IPS DF 6.9 (cell line): Measurements from ENCODE around the gene SLC17A5.
"Not testable (repeated sequence)": the region's sequence is repeated elsewhere in the genome, so short reads cannot be mapped to it uniquely, and the experiment has no call there.

Experiments used
- DNase-seq: peaks from one replicate; pipeline ENCODE4 v3.0.0-alpha.2; 2013; ENCODE audit warnings: low read depth, low spot score
- H3K27ac ChIP-seq: one replicate; pipeline ENCODE4 v1.5.1; 2013; ENCODE audit warnings: low read length, control low read depth
- H3K27me3 ChIP-seq: 2 replicates; pipeline ENCODE4 v1.6.1; 2013; ENCODE audit warnings: mild to moderate bottlenecking, low read length; ENCODE audit not compliant: control insufficient read depth, insufficient read depth
- H3K36me3 ChIP-seq: 2 replicates; pipeline ENCODE4 v1.6.1; 2013; ENCODE audit warnings: low read length; ENCODE audit not compliant: control insufficient read depth, insufficient read depth
- H3K4me1 ChIP-seq: 2 replicates; pipeline ENCODE4 v1.6.1; 2013; ENCODE audit warnings: low read length; ENCODE audit not compliant: control insufficient read depth, insufficient read depth
- H3K4me3 ChIP-seq: 2 replicates; pipeline ENCODE4 v1.5.1; 2013; ENCODE audit warnings: mild to moderate bottlenecking, low read length
- H3K9me3 ChIP-seq: 2 replicates; pipeline ENCODE4 v1.6.1; 2013; ENCODE audit warnings: low read length, inconsistent platforms; ENCODE audit not compliant: control insufficient read depth, insufficient read depth
- WGBS: extraction: QIAGEN DNeasy Blood & Tissue Kit; methylation state at CpG from one replicate; pipeline ENCODE4 v1.1.7; 2013; ENCODE audit warnings: mixed read lengths, missing lambda C conversion rate; ENCODE audit not compliant: insufficient read length, insufficient coverage; 5-methylcytosine and 5-hydroxymethylcytosine counted together

The SLC17A5 gene

GRCh38 chr6:73565767-73566485 lies 87.9 kb downstream of the SLC17A5 start:
- no peak for DNase-seq
- peaks cover 9% of the 10 kb centered on the region for H3K4me1 ChIP-seq
- H3K4me3 ChIP-seq, result no peak overlapping the region
- H3K36me3 ChIP-seq, result no peaks in the 10 kb centered on the region
- H3K9me3 ChIP-seq, result no peaks in the 10 kb centered on the region
- no peaks in the 10 kb centered on the region for H3K27me3 ChIP-seq
- WGBS, result no CpG with 5 or more reads among the region's 11 CpGs
- peak overlapping the region; percentile 45 for H3K27ac ChIP-seq

GRCh38 chr6:73564578-73565345 lies 89.0 kb downstream of the SLC17A5 start:
- Histone ChIP-seq H3K4me3 (no peak overlapping the region), H3K4me1 (peaks cover 9% of the 10 kb centered on the region), H3K27ac (no peak overlapping the region), H3K27me3 (no peaks in the 10 kb centered on the region), H3K9me3 (no peaks in the 10 kb centered on the region), H3K36me3 (no peaks in the 10 kb centered on the region)
- no peak for DNase-seq
- no CpG with 5 or more reads among the region's 17 CpGs for WGBS

GRCh38 chr6:73562558-73562957 lies 91.2 kb downstream of the SLC17A5 start:
- WGBS, result no CpG with 5 or more reads among the region's 2 CpGs
- no peak overlapping the region for H3K4me3 ChIP-seq
- no peaks in the 10 kb centered on the region for H3K27me3 ChIP-seq
- peaks cover 12% of the 10 kb centered on the region for H3K4me1 ChIP-seq
- no peak overlapping the region for H3K27ac ChIP-seq
- no peaks in the 10 kb centered on the region for H3K36me3 ChIP-seq
- DNase-seq, result no peak
- no peaks in the 10 kb centered on the region for H3K9me3 ChIP-seq

GRCh38 chr6:73560853-73561407 lies 92.9 kb downstream of the SLC17A5 start:
- Histone ChIP-seq H3K4me3 (no peak overlapping the region), H3K27ac (no peak overlapping the region)
- WGBS, result 100% methylated on average over 1 of the region's 9 CpGs

GRCh38 chr6:73560182-73560732 lies 93.5 kb downstream of the SLC17A5 start:
- peaks cover 3% of the 10 kb centered on the region; the same call in 1 of the 2 replicates for H3K4me1 ChIP-seq
- no peak overlapping the region for H3K27ac ChIP-seq
- WGBS, result no CpG with 5 or more reads among the region's 8 CpGs
- no peak for DNase-seq
- H3K9me3 ChIP-seq, result no peaks in the 10 kb centered on the region
- no peak overlapping the region for H3K4me3 ChIP-seq
- H3K36me3 ChIP-seq, result no peaks in the 10 kb centered on the region
- H3K27me3 ChIP-seq, result no peaks in the 10 kb centered on the region

More at GRCh38 chr6:73560853-73561407, 92.9 kb downstream of the SLC17A5 start:
- no peak for DNase-seq
- peaks cover 8% of the 10 kb centered on the region; the same call in 1 of the 2 replicates for H3K4me1 ChIP-seq
- H3K27me3 ChIP-seq, result no peaks in the 10 kb centered on the region
- H3K36me3 ChIP-seq, result no peaks in the 10 kb centered on the region
- no peaks in the 10 kb centered on the region for H3K9me3 ChIP-seq

GRCh38 chr6:73559399-73559794 lies 94.4 kb downstream of the SLC17A5 start:
- H3K36me3 ChIP-seq, H3K9me3 ChIP-seq, DNase-seq, H3K27ac ChIP-seq, H3K4me1 ChIP-seq, H3K27me3 ChIP-seq, H3K4me3 ChIP-seq: not testable (repeated sequence)
- no CpG with 5 or more reads among the region's 12 CpGs for WGBS

- no CpG with 5 or more reads among the region's 4 CpGs for WGBS
These were observed 95.0 kb downstream of the SLC17A5 start for GRCh38 chr6:73558624-73559398.

GRCh38 chr6:73556836-73557235 lies 97.0 kb downstream of the SLC17A5 start:
- no CpG with 5 or more reads among the region's 1 CpG for whole genome bisulfite sequencing

More at GRCh38 chr6:73558624-73559398, 95.0 kb downstream of the SLC17A5 start:
- Histone ChIP-seq H3K36me3 (no peaks in the 10 kb centered on the region), H3K27ac (no peak overlapping the region), H3K4me1 (peaks cover 3% of the 10 kb centered on the region; the same call in 1 of the 2 replicates), H3K9me3 (no peaks in the 10 kb centered on the region), H3K27me3 (no peaks in the 10 kb centered on the region), H3K4me3 (no peak overlapping the region)
- no peak for DNase-seq

GRCh38 chr6:73555380-73555949 lies 98.3 kb downstream of the SLC17A5 start:
- not testable (repeated sequence) for H3K27ac ChIP-seq, H3K27me3 ChIP-seq, H3K4me1 ChIP-seq, DNase-seq, H3K9me3 ChIP-seq, H3K36me3 ChIP-seq, H3K4me3 ChIP-seq
- no CpG with 5 or more reads among the region's 11 CpGs for WGBS

More at GRCh38 chr6:73556836-73557235, 97.0 kb downstream of the SLC17A5 start:
- Histone ChIP-seq H3K27me3 (no peaks in the 10 kb centered on the region), H3K4me1 (peaks cover 3% of the 10 kb centered on the region; the same call in 1 of the 2 replicates), H3K36me3 (no peaks in the 10 kb centered on the region), H3K9me3 (no peaks in the 10 kb centered on the region), H3K4me3 (no peak overlapping the region), H3K27ac (no peak overlapping the region)
- no peak for DNase-seq
